GM03348 (cell line): ENCODE data around the gene SNRPE.

Source experiments
- DNase-seq: peaks from one replicate; pipeline ENCODE4 v3.0.0; 2012; ENCODE audit warnings: low spot score

SNRPE gene

DNA sequence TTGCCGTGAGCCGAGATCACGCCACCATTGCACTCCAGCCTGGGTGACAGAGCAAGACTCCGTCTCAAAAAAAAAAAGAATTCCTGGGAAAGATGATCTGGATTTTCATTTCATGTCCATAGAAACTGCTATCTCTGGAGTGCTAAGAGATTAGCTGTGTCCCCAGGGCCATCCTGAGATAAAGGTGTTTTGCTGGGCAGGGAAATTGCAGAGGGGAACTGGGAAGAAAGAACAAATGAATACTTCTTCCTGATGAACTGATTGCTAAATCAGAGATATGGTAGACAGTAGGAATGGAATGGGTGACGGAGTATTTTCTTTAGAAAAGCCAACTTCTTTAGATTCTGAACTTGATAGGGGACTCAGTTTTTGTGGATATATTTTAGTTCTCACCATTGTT is 19.2 kb downstream of the SNRPE start:
- DNase-seq: no peak

DNA sequence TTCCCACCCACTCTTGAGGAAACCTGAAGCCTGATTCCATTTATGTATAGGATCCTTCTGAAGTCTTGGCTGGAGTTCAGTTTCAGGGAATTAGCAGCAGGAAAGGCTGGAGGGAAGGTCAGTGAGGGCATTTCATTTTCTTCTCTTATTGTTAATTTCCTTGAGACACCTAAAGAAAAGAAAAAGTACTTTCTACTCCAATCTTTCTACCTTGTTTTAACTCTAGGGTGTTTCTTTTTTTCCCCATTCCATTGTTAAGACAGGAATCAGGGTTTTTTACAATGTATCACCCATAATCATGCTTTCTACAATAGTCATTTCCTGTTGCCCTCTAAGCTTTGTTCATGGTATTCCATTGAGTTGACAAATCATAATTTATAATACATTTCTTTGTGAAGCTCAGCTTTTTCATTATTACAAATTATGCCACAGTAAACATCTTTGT is 27.4 kb downstream of the SNRPE start:
- peak; percentile 61 for DNase-seq

DNA sequence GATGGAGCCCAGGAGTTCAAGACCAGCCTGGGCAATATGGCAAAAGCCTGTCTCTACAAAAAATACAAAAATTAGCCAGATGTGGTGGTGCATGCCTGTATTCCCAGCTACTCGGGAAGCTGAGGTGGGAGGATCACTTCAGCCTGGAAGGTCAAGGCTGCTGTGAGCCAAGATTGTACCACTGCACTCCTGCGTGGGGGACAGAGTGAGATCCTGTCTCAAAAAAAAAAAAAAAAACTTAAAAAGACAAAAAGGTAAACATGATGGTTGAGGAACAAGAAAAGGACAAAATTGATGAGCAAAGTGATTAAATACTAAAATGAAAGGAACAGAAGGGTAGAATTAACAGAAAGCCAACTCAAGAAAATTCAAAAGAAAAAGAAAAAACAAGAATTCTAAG is 30.6 kb downstream of the SNRPE start:
- no peak for DNase-seq

GRCh38 chr1:203898458-203899352 is 37.3 kb downstream of the SNRPE start:
- no peak for DNase-seq

- DNase-seq: no peak
Observed at GRCh38 chr1:203899353-203899716, 37.9 kb downstream of the SNRPE start.

DNA sequence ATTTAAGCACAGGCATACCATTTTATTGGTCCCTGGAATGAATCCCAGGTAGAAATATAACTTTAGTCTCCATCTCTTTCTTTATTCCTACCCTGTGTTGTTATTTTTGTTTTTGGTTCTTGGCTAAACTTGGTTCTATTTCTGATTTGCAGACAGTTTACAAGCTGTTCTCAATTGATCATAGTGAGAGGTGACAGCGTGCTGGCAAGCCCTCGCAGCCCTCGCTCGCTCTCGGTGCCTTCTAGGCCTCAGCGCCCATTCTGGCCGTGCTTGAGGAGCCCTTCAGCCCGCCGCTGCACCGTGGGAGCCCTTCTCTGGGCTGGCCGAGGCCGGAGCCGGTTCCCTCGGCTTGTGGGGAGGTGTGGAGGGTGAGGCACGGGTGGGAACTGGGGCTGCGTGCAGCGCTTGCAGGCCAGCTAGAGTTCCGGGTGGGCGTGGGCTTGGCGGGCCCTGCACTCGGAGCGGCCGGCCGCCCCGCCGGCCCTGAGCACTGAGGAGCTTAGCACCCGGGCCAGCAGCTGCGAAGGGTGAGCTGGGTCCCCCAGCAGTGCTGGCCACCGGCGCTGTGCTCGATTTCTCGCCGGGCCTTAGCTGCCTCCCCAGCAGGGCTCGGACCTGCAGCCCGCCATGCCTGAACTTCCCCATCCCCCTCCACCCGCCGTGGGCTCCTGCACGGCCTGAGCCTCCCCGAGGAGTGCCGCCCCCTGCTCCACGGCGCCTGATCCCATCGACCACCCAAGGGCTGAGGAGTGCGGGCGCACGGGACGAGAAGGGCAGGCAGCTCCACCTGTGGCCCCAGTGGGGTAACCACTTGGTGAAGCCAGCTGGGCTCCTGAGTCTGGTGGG is 38.7 kb downstream of the SNRPE start:
- DNase-seq: no peak

GRCh38 chr1:203901581-203901980 is 40.2 kb downstream of the SNRPE start:
- DNase-seq: no peak

DNA sequence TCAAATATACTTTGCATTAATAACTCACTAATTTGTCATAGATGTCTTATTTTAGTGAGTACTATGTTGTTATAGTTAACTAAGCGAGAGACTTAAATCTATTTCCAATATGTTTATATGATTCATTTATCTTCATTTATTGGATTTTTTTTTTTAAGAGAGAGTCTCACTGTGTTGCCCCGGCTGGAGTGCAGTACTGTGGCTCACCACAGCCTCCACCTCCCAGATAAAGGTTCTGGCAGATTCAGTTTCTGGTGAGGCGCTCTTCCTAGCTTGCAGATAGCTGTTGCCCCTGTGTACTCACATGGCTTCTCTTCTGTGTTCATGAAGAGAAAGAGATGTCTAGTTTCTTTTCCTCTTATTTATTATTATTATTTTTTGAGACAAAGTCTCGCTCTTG is 43.9 kb downstream of the SNRPE start:
- no peak for DNase-seq

GRCh38 chr1:203906932-203907331 is 45.5 kb downstream of the SNRPE start:
- peak; percentile 89 for DNase-seq

- no peak for DNase-seq
Observed at GRCh38 chr1:203907901-203908300, 46.5 kb downstream of the SNRPE start.

GRCh38 chr1:203911806-203912205 is 50.4 kb downstream of the SNRPE start:
- DNase-seq: peak; percentile 67

DNA sequence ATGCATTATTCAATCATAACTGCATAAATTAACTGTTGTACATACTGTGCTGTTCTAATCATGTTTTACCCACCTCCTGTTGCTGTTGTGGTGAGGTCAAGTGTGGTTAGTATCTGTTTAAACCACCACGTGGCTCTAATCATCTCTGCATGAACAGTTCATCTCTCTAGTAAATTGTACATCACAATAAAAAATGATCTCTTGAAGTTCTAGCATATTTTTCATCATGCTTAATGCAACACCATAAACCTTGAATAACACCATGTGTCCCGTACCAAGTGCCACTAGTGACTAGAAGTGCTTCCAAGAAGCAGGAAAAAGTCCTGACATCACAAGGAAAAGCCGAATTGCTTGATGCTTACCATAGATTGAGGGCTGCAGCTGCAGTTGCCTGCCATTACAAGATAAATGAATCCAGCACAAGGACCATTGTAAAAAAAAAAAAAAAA is 51.7 kb downstream of the SNRPE start:
- DNase-seq: no peak

GRCh38 chr1:203914292-203914691 is 52.9 kb downstream of the SNRPE start:
- DNase-seq: no peak

- DNase-seq: peak; percentile 49
Observed at GRCh38 chr1:203915811-203916210, 54.4 kb downstream of the SNRPE start.

GRCh38 chr1:203916756-203917155 is 55.4 kb downstream of the SNRPE start:
- DNase-seq: no peak
